Nephron (organoid): ENCODE measurements around the gene TOP3B.

Source experiments
- H3K27ac Mint-ChIP-seq, 3 experiments: 2 replicates each; pipeline ENCODE4 v1.8.0; 2020; ENCODE audit warnings: mixed read lengths in 3 of 3, mild to moderate bottlenecking in 2 of 3, moderate library complexity in 1 of 3
- H3K27me3 Mint-ChIP-seq: 2 replicates; pipeline ENCODE4 v1.8.0; 2021; ENCODE audit warnings: low read depth, mild to moderate bottlenecking, moderate library complexity, mixed read lengths
- H3K36me3 Mint-ChIP-seq: 2 replicates; pipeline ENCODE4 v1.8.0; 2020; ENCODE audit warnings: low read depth, mixed read lengths
- H3K4me1 Mint-ChIP-seq: 2 replicates; pipeline ENCODE4 v1.8.0; 2020; ENCODE audit warnings: mixed read lengths
- H3K4me3 Mint-ChIP-seq, 3 experiments: 2 replicates each; pipeline ENCODE4 v1.8.0; 2020; ENCODE audit warnings: mild to moderate bottlenecking in 3 of 3, mixed read lengths in 3 of 3, moderate library complexity in 2 of 3
- H3K9me3 Mint-ChIP-seq: 2 replicates; pipeline ENCODE4 v1.8.0; 2020; ENCODE audit warnings: mixed read lengths
- CTCF ChIP-seq, 3 experiments: fragments of 200-600 bp; sonication (generic); IDR thresholded peaks; one replicate each; pipeline ENCODE4 v1.5.0; 2021; ENCODE audit warnings: antibody characterized with exemption in 3 of 3; ENCODE audit not compliant: unreplicated experiment in 3 of 3

The TOP3B gene

GRCh38 chr22:21948824-21949568, 33.6 kb downstream of the TOP3B start:
- Mint-ChIP-seq H3K4me3 (peak overlapping the region in 2 of 3 experiments; percentile 36 to 63), H3K4me1 (peaks cover 47% of the 10 kb centered on the region), H3K27me3 (no peaks in the 10 kb centered on the region), H3K27ac (peak overlapping the region; percentile 48 to 72 (median 63)), H3K9me3 (no peaks in the 10 kb centered on the region), H3K36me3 (peaks cover 11% of the 10 kb centered on the region)
- TF ChIP-seq CTCF (IDR thresholded peaks at IDR 0.05; ENCODE audit: unreplicated experiment in 3 of 3) = no peak

- H3K4me1 Mint-ChIP-seq = peaks cover 47% of the 10 kb centered on the region
- no peak for TF ChIP-seq CTCF (IDR thresholded peaks at IDR 0.05; ENCODE audit: unreplicated experiment in 3 of 3)
- no peaks in the 10 kb centered on the region for H3K9me3 Mint-ChIP-seq
- peak overlapping the region in 1 of 3 experiments; percentile 48 for H3K27ac Mint-ChIP-seq
- no peak overlapping the region for H3K4me3 Mint-ChIP-seq
- H3K27me3 Mint-ChIP-seq = no peaks in the 10 kb centered on the region
- peaks cover 13% of the 10 kb centered on the region for H3K36me3 Mint-ChIP-seq
Measured at GRCh38 chr22:21948390-21948789, 34.2 kb downstream of the TOP3B start.

GRCh38 chr22:21947040-21948014, 35.3 kb downstream of the TOP3B start:
- Mint-ChIP-seq H3K4me1 (peaks cover 53% of the 10 kb centered on the region), H3K27me3 (no peaks in the 10 kb centered on the region), H3K27ac (peak overlapping the region; percentile 33 to 75 (median 55)), H3K36me3 (peaks cover 18% of the 10 kb centered on the region), H3K4me3 (peak overlapping the region; percentile 14 to 70 (median 57)), H3K9me3 (no peaks in the 10 kb centered on the region)
- TF ChIP-seq CTCF (IDR thresholded peaks at IDR 0.05; ENCODE audit: unreplicated experiment in 3 of 3) = peak; percentile 41 to 49 (median 46)

- Mint-ChIP-seq H3K27me3 (no peaks in the 10 kb centered on the region), H3K9me3 (no peaks in the 10 kb centered on the region), H3K36me3 (peaks cover 20% of the 10 kb centered on the region), H3K4me1 (peaks cover 49% of the 10 kb centered on the region), H3K27ac (no peak overlapping the region), H3K4me3 (no peak overlapping the region)
- TF ChIP-seq CTCF (IDR thresholded peaks at IDR 0.05; ENCODE audit: unreplicated experiment in 3 of 3) = no peak
Measured at GRCh38 chr22:21946262-21946925, 36.2 kb downstream of the TOP3B start.

- Mint-ChIP-seq H3K4me1 (peaks cover 47% of the 10 kb centered on the region), H3K36me3 (peaks cover 24% of the 10 kb centered on the region), H3K4me3 (no peak overlapping the region), H3K27me3 (no peaks in the 10 kb centered on the region), H3K9me3 (no peaks in the 10 kb centered on the region), H3K27ac (no peak overlapping the region)
- TF ChIP-seq CTCF (IDR thresholded peaks at IDR 0.05; ENCODE audit: unreplicated experiment in 3 of 3) = no peak
Measured at GRCh38 chr22:21945453-21946261, 36.9 kb downstream of the TOP3B start.
